ENCODE measurements around the gene DTL. TPM values are rescaled to one million over a fixed set of nuclear protein-coding genes. Genes with fewer than 3 reads are reported as not detected.
"Not testable (repeated sequence)": the region's sequence is repeated elsewhere in the genome, so short reads cannot be mapped to it uniquely, and the experiment has no call there.

DTL gene
- total RNA-seq, 4 donors from 2014 or later: 2.0 to 9.2 (median 5.1) TPM

DNA sequence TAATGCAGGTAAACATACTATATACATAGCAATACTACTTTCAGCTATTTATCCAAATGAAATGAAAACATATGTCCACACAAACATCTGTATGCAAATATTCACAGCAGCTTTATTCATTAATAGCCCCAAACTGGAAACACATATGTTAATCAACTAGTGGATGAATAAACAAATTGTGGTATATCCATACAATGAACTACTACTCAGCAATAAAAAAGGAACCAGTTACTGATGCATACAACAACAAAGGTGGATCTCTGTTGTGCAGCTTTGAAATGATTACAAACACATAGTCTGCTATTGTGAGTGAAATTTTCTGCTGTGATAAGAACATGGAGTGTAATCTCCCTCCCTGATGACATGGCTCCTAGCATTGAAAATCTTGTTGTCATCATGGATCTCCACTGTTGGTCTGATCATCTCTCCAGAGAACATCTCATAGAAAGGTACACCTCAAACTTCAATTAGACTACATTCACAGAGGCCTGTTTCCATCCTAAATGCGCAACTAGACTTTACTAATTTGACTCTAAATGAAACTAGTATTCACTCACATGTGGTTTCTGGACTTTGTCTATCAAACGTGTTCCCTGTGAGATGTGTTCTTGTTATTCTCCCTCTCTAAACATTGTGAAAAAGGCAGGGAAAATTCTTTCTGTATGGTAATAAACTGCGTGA lies 10.9 kb upstream of the DTL start:
- no peak overlapping the region for H3K4me3 ChIP-seq
- TF ChIP-seq POLR2A (IDR thresholded peaks at IDR 0.05): no peak
- TF ChIP-seq, protein P1, sequence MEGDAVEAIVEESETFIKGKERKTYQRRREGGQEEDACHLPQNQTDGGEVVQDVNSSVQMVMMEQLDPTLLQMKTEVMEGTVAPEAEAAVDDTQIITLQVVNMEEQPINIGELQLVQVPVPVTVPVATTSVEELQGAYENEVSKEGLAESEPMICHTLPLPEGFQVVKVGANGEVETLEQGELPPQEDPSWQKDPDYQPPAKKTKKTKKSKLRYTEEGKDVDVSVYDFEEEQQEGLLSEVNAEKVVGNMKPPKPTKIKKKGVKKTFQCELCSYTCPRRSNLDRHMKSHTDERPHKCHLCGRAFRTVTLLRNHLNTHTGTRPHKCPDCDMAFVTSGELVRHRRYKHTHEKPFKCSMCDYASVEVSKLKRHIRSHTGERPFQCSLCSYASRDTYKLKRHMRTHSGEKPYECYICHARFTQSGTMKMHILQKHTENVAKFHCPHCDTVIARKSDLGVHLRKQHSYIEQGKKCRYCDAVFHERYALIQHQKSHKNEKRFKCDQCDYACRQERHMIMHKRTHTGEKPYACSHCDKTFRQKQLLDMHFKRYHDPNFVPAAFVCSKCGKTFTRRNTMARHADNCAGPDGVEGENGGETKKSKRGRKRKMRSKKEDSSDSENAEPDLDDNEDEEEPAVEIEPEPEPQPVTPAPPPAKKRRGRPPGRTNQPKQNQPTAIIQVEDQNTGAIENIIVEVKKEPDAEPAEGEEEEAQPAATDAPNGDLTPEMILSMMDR (IDR thresholded peaks at IDR 0.05): no peak
- intact Hi-C loops (cut with DNase I): no loop called here
- peaks cover 0 to 3% (median 0%) of the 10 kb centered on the region in 3 donors for H3K9me3 ChIP-seq
- peaks cover 0 to 14% (median 0%) of the 10 kb centered on the region in 3 donors for H3K36me3 ChIP-seq
- H3K4me1 ChIP-seq: peaks cover 0 to 17% (median 10%) of the 10 kb centered on the region in 3 donors
- WGBS, 2 donors: 68 to 94% methylated on average over 3 of the region's 3 CpGs
- DNase-seq: no peak
- H3K27me3 ChIP-seq: no peaks in the 10 kb centered on the region
- H3K27ac ChIP-seq: no peak overlapping the region

DNA sequence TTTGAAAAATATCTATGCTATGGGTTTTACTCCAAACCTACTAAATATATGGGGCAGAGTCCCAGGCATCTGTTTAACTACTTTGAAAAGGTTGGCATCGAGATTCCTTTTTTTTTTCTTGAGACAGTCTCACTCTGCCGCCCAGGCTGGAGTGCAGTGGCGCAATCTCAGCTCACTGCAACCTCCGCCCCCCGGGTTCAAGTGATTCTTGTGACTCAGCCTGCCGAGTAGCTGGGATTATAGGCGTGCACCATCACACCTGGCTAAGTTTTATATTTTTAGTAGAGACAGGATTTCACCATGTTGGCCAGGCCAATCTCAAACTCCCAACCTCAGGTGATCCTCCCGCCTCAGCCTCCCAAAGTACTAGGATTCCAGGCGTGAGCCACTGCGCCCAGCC lies 7.8 kb upstream of the DTL start:
- intact Hi-C loops (cut with DNase I); H3K4me3 ChIP-seq; H3K9me3 ChIP-seq; DNase-seq; H3K27me3 ChIP-seq; H3K36me3 ChIP-seq; H3K27ac ChIP-seq: not testable (repeated sequence)
- 39 to 52% methylated on average over 10 of the region's 10 CpGs for WGBS, 2 donors
- H3K4me1 ChIP-seq: peaks cover 5 to 47% (median 27%) of the 10 kb centered on the region in 3 donors

DNA sequence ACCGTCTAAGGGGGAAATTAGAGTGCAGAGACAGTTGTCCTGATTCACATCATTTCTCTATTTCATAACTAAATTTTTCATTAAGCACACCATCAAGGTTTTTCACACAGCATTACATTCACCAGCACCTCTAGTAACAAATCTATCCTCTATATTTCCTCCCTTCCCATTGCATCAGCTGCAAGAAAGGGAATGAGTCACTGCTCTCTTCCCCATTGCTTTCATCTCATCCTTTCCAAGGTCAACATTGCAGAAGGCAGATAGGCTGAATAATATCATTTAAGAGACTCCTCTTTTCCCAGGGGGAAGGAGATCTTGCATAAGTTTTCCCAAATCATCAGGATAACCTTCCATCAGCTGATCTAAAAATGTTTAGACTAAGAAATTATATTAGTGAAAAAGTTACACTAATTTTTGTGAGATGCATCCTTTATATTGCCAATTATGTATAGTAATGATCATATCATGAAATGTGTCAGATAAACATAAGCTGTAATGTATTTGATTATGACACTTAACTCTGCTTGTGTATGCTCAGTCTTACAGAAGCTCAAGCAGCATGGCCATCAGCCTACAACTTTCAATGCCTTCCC lies 4.5 kb upstream of the DTL start:
- TF ChIP-seq POLR2A (IDR thresholded peaks at IDR 0.05): no peak
- TF ChIP-seq, protein P1 (IDR thresholded peaks at IDR 0.05): no peak
- DNase-seq: no peak

DNA sequence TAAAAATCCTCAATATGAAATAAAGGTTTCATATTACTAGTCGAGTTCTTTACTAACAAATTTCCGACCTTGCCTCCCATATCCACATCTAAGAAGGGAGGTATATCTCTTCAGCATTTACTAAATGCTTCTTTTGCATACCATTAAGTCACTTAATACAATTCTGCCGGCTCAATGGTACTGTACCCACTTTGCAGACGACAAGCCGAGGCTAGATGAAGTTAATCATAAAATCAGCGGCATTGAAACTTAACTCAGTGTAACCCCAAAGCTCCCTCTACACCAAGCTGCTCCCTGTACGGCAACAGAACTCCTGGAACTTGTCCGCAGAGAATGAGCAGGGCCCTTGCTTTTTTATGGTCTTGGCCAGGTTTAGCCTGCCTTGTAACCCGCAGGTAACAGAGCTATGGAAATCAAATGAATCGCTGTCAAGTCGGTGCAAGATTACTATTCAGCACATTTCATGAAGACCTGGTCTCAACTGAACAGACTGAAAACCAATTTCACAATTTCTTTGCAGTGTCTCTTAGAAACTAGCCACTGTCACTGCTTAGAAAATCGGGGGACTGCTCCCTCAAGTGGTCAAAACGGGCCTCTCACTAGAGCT lies 929 bp upstream of the DTL start:
- Histone ChIP-seq H3K36me3 (no peaks in the 10 kb centered on the region), H3K4me3 (peak overlapping the region; percentile 52 to 78 (median 72)), H3K27me3 (no peaks in the 10 kb centered on the region), H3K4me1 (peaks cover 5 to 65% (median 32%) of the 10 kb centered on the region in 3 donors), H3K9me3 (no peaks in the 10 kb centered on the region), H3K27ac (peak overlapping the region; percentile 82 to 97 (median 92))
- intact Hi-C loops (cut with DNase I): no loop called here
- no peak for TF ChIP-seq POLR2A (IDR thresholded peaks at IDR 0.05)
- TF ChIP-seq, protein P1 (IDR thresholded peaks at IDR 0.05): no peak
- 0 to 1% methylated on average over 13 of the region's 13 CpGs for WGBS, 2 donors
- DNase-seq: no peak

More for the DNA sequence above, 4.5 kb upstream of the DTL start:
- intact Hi-C loops (cut with DNase I): no loop called here
- no peak overlapping the region for H3K4me3 ChIP-seq
- no peaks in the 10 kb centered on the region for H3K36me3 ChIP-seq
- no peaks in the 10 kb centered on the region for H3K27me3 ChIP-seq
- peaks cover 5 to 72% (median 38%) of the 10 kb centered on the region in 3 donors for H3K4me1 ChIP-seq
- 67 to 92% methylated on average over 1 of the region's 1 CpG for WGBS, 2 donors
- H3K27ac ChIP-seq: peak overlapping the region in 1 of 4 donors; percentile 34
- no peaks in the 10 kb centered on the region for H3K9me3 ChIP-seq

DNA sequence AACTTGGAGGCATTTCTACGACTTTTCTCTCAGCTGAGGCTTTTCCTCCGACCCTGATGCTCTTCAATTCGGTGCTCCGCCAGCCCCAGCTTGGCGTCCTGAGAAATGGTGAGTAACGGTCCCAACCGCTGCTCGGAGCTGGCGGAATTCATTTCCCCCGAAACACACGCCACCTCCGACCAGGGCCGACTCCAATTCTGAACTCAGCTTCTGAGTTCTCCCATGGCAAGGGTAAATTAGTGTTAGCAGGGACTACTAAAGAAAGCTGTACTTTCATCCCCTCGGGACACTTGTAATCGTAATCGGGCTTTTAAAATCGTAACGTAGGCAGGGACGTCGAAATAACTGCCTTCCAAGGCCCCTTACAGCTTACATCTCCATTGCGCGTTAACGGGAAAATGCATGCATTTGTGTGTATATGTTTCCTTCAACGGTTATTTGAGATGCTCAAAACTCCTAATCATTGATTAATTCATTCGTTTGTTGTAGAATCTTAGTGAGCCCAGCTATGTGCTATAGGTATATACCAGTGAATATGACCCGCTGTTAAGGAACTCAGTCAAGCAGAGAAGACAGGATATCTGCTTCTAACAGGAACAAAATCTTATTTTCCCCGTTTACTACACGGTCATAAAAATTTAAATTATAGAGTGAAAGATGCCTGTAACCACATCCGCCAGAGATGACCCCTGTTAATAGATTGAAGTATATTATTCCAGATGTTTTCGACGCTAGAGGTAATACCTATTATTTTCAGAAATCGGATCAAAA lies 472 bp downstream of the DTL start:
- Histone ChIP-seq H3K4me1 (peaks cover 0 to 51% (median 19%) of the 10 kb centered on the region in 3 donors), H3K9me3 (no peaks in the 10 kb centered on the region), H3K27ac (peak overlapping the region; percentile 82 to 97 (median 92)), H3K36me3 (no peaks in the 10 kb centered on the region), H3K27me3 (no peaks in the 10 kb centered on the region), H3K4me3 (peak overlapping the region; percentile 52 to 78 (median 72))
- TF ChIP-seq, protein P1 (IDR thresholded peaks at IDR 0.05): no peak
- no peak for TF ChIP-seq POLR2A (IDR thresholded peaks at IDR 0.05)
- intact Hi-C loops (cut with DNase I): no loop called here
- 1 to 2% methylated on average over 28 to 32 of the region's 32 CpGs for WGBS, 2 donors
- DNase-seq: no peak
